ENCODE data around the gene PDE6B. TPM values are rescaled to one million over a fixed set of nuclear protein-coding genes. Genes with fewer than 3 reads are reported as not detected.

Gene PDE6B
- polyA plus RNA-seq, 1 donor from 2014 or later, result 16.6 TPM

DNA sequence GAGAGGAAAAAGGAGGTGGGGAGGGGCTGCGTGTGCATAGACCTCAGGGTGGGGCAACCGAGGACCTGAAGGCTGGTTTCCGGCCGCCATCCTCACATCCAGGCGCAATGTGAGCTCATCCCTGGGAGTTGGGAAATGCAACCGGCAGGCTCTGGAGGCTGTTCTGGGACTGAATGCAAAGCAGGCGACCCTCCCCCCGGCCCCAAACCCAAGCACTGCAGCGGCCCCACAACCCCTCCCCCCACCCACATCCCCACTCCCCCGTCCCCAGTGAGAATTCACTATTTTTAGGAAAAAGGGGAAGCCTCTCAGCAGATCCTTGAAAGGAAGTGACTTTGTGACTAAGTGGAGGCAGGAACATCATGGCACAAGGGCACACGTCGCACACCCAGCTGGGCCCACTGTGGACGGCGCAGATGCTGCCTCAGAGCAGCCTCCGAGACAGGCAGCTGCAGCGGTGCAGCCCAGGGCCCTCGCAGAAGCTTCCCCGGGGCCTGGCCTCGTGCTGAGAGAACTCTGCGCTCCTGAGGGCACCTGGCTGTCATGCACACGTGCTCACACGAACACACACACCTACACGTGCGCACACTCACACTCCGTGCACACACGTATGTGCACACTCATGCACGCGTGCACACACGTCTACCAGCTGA is 1.3 kb upstream of the PDE6B start:
- Mint-ChIP-seq H3K27ac (no peak overlapping the region), H3K9me3 (no peaks in the 10 kb centered on the region), H3K27me3 (peaks cover 6% of the 10 kb centered on the region), H3K4me1 (no peaks in the 10 kb centered on the region), H3K4me3 (no peak overlapping the region), H3K36me3 (peaks cover 2% of the 10 kb centered on the region)

DNA sequence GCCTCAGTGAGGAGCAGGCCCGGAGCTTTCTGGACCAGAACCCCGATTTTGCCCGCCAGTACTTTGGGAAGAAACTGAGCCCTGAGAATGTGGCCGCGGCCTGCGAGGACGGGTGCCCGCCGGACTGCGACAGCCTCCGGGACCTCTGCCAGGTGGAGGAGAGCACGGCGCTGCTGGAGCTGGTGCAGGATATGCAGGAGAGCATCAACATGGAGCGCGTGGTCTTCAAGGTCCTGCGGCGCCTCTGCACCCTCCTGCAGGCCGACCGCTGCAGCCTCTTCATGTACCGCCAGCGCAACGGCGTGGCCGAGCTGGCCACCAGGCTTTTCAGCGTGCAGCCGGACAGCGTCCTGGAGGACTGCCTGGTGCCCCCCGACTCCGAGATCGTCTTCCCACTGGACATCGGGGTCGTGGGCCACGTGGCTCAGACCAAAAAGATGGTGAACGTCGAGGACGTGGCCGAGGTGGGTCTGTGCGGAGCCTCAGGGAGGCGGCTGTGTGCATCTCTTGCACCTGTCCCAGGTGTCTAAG is 323 bp downstream of the PDE6B start:
- Mint-ChIP-seq H3K4me3 (no peak overlapping the region), H3K27ac (no peak overlapping the region), H3K4me1 (no peaks in the 10 kb centered on the region), H3K27me3 (peaks cover 5% of the 10 kb centered on the region), H3K36me3 (peaks cover 2% of the 10 kb centered on the region), H3K9me3 (no peaks in the 10 kb centered on the region)

DNA sequence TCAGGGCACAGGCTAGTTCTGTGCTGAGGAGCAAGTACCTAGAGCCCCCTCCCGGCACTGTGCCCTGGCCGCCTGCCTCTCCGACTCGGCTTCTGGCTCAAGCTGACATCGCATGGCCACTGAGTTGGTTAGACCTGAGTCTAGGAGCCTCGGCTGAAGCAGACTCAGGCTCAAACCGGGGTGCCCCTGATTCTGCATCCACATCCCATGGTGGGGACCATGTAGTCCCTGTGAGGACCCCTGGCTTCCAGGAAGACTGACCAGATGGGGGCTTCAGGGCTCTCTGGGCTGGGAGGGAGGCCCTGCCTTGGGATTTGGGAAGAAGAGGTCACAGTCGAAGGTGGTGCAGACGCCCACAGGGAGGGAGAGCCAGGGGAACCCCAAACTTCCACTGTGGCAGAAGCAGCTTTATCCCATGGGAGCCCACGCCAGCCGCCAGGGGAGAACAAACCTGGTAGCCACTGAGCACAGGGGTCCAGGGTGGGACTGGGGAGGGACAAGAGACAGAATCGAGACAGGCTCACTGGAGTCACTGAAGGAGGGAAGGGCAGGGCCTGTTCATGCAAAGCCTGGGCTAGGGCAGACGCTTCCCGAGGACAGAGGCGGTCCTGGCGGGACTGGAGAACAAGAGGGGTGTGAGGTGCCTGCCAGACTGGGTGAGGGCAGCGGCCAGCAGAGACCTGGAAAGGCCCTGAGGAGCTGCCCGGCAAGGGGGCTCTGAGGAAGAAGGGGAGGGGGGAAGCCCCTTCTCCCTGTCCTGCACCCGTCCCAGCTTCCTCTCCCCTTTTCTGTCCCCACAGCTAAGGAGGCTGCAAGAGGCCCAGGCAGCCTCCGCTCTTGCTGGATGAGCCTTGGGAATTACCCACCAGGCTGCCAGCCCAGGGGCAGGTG is 1.1 kb downstream of the PDE6B start:
- H3K4me3 Mint-ChIP-seq, result no peak overlapping the region
- peaks cover 2% of the 10 kb centered on the region for H3K36me3 Mint-ChIP-seq
- no peaks in the 10 kb centered on the region for H3K4me1 Mint-ChIP-seq
- no peak overlapping the region for H3K27ac Mint-ChIP-seq
- H3K9me3 Mint-ChIP-seq, result peaks cover 0 to 4% (median 0%) of the 10 kb centered on the region in 3 donors
- H3K27me3 Mint-ChIP-seq, result peaks cover 5% of the 10 kb centered on the region

DNA sequence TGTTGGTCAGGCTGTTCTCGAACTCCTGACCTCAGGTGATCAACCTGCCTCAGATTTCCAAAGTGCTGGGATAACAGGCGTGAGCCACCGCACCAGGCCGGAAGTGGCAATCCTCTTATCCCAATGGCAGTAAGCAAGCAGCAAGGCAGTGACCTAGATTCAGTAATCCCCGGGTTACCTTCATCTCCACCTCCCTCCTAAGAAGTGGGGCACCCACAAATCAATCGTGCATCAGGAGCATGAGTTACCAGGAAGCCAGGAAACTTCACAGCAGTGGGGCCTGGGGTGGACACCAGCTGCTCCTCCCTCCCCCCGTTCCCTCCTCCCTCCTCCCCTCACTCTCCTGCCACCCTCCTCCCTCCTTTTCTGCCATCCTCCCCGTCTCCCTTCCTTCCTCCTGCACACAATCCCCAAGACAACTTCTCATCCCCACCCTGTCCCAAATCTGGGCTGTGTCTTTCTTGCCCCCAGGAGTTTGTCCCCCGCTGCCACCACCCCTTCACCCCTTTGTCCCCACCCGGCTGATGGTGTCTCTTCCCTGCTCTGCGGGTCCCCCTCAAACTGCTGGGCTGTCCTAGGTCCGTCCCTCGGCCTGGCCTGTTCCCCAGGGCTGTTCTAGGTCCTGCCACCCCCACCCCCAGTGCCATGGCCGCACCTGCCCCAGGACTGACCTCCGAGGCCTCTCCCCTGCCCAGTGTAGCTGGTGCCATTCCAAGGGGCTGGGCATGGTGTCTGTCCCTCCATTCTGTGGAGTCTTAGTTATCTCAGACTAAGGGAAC is 2.2 kb downstream of the PDE6B start:
- Mint-ChIP-seq H3K4me1 (no peaks in the 10 kb centered on the region), H3K9me3 (peaks cover 0 to 7% (median 5%) of the 10 kb centered on the region in 3 donors), H3K27ac (no peak overlapping the region), H3K4me3 (no peak overlapping the region), H3K36me3 (peaks cover 2% of the 10 kb centered on the region), H3K27me3 (peaks cover 3% of the 10 kb centered on the region)

DNA sequence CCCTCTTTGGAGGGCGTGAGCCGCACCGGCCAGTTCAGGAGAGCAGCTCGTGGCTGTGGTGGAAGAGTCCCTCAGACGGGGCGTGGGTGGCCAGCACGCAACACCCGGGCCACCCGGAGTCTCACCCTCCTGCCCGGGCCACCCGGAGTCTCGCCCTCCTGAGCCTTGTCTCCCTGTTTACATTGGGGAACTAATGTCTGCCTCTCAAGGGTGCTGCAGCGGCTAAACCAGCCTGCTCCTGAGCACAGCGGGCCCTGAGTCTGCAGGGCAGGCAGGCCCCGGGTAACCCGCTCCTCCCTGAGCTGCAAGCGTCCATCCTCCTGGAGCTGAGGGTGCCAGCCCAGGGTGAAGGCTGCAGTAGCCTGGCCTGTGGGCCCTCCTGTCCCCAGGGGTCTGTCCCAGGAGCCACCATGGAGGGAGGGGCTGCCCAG is 3.0 kb downstream of the PDE6B start:
- peaks cover 2% of the 10 kb centered on the region for H3K36me3 Mint-ChIP-seq
- H3K27ac Mint-ChIP-seq, result no peak overlapping the region
- no peak overlapping the region for H3K4me3 Mint-ChIP-seq
- H3K27me3 Mint-ChIP-seq, result peaks cover 3% of the 10 kb centered on the region
- H3K4me1 Mint-ChIP-seq, result no peaks in the 10 kb centered on the region
- peaks cover 0 to 9% (median 5%) of the 10 kb centered on the region in 3 donors for H3K9me3 Mint-ChIP-seq

DNA sequence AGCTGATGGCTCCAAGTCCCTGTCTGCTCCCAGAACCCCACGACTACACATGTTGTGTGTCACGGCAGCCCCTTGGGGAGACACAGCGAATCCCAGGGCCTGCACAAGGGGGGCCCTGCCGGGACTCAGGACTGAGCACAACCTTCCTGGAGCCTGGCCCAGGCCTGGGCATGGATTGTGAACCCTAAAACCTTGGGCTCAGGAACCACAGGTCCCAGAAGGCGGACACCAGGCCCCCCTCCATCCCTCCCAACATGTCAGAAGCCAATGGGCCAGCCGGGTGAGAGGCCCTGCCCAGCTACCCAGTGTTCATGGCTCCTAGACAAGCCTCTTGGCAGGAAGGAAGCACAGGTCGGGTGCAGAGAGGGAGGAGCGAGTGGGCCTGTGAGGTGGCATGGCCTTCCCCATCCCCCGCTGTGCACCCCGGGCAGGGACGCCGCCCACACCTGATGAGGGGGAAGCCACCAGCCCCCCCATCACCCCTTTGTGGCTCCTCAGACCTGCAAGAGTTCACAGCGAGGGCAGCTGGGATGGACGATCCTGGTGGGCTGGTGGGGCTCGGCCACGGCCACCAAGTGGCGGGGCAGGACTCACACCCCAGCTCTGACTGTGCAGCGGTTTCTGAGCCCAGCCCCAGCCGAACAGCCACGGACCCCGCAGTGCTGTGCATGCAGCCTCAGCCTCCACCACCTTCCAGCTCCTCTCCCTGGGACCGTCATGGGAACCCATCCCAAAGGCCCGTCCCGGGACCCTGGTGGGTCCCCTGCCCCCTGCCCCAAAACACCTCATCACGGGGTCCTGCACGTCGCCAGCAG is 3.7 kb downstream of the PDE6B start:
- Mint-ChIP-seq H3K4me1 (no peaks in the 10 kb centered on the region), H3K9me3 (peaks cover 0 to 9% (median 5%) of the 10 kb centered on the region in 3 donors), H3K4me3 (no peak overlapping the region), H3K36me3 (peaks cover 2% of the 10 kb centered on the region), H3K27me3 (peaks cover 6% of the 10 kb centered on the region), H3K27ac (no peak overlapping the region)

DNA sequence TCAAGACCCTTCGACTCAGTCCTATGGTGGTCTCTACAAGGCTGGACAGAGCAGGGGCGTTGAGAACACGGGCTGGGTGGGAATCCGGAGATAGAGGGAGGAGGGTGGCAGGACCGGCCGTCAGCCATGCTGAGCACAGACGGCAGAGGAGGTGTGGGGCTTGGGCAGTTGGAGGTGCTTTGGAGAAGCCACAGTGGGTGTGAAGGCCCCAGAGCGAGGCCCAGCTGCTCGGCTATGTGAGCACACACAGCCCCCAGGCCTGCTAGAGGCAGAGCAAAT is 4.2 kb downstream of the PDE6B start:
- Mint-ChIP-seq H3K4me1 (no peaks in the 10 kb centered on the region), H3K27ac (no peak overlapping the region), H3K36me3 (no peaks in the 10 kb centered on the region), H3K9me3 (peaks cover 0 to 9% (median 5%) of the 10 kb centered on the region in 3 donors), H3K4me3 (no peak overlapping the region), H3K27me3 (peaks cover 6% of the 10 kb centered on the region)

DNA sequence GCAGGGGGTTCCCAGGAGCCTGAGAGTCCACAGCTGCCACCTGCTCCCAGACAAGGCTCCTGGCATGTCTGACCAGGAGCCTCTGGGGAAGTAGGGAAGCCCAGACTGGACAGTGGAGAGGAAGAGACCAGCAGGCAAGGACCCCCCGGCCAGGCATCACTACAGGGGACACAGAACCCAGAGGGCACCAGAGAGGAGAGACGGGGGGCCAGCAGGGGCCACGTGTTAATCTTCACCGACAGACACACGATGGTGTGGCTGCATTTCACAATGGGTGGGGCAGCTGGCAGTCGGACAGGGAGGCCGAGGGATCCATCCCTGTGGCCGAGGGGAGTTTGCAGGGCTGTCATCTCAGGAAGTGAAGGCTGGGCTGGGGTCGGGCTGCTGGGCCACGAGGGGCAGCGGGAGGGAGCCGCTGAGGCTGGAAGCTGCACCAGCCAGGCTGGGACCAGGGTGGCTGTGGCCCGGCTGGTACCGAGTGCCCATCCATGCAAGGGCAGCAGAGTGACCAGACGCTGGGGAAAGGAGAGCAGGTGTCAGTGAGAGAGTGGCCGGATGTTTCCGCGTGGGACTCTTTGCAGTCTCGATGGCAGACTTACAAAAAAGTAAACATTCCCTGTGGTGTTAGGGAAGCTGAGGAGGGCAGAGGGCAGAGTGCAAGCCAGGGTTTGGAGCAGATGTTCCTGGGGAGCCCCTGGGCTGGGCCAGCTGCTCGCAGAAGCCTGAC is 4.7 kb downstream of the PDE6B start:
- H3K9me3 Mint-ChIP-seq, result peaks cover 0 to 9% (median 5%) of the 10 kb centered on the region in 3 donors
- H3K36me3 Mint-ChIP-seq, result no peaks in the 10 kb centered on the region
- H3K4me3 Mint-ChIP-seq, result no peak overlapping the region
- H3K27ac Mint-ChIP-seq, result no peak overlapping the region
- H3K27me3 Mint-ChIP-seq, result peaks cover 6% of the 10 kb centered on the region
- no peaks in the 10 kb centered on the region for H3K4me1 Mint-ChIP-seq

DNA sequence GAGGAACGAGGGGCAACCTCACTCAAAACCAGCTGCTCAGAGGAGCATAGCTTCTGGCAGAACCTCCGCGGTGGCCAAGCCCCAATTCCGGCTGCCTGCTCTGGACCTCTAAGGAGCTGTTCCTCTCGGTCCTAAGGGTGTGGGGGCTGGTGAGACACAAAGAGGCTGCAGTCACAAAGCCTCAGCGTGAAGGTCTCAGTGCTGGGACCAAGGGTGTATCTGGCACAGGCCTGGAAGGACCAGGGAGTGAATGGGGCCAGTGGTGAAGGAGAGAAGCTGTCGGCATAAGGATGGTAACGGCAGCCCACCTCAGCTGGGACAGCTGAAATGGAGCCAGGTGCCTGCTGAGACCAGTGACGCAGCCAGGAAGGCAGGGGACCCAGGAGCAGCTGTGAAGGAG is 5.3 kb downstream of the PDE6B start:
- H3K36me3 Mint-ChIP-seq, result no peaks in the 10 kb centered on the region
- no peak overlapping the region for H3K27ac Mint-ChIP-seq
- H3K4me3 Mint-ChIP-seq, result no peak overlapping the region
- H3K4me1 Mint-ChIP-seq, result no peaks in the 10 kb centered on the region
- H3K9me3 Mint-ChIP-seq, result peaks cover 0 to 9% (median 5%) of the 10 kb centered on the region in 3 donors
- peaks cover 3% of the 10 kb centered on the region for H3K27me3 Mint-ChIP-seq

DNA sequence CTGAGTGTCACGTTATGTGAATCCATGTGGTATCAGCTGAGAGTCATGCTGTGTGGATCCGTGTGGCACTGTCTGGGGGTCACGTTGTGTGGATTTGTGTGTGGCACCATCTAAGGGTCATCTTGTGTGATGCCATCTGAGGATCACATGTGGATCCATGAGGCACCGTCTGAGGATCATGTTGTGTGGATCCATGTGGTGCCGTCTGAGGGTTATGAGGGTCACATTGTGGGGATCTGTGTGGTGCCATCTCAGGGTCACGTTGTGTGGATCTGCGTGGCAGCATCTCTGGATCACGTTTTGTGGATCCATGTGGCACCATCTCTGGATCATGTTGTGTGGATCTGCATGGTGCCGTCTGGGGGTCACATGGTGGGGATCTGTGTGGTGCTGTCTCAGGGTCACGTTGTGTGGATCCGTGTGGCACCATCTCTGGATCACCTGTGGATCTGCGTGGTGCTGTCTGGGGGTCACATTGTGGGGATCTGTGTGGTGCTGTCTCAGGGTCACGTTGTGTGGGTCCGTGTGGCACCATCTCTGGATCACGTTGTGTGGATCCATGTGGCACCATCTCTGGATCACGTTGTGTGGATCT is 6.9 kb downstream of the PDE6B start:
- peaks cover 0 to 9% (median 5%) of the 10 kb centered on the region in 3 donors for H3K9me3 Mint-ChIP-seq
- peaks cover 3% of the 10 kb centered on the region for H3K27me3 Mint-ChIP-seq
- H3K27ac Mint-ChIP-seq, result peak overlapping the region in 1 of 3 donors; percentile 25
- no peaks in the 10 kb centered on the region for H3K36me3 Mint-ChIP-seq
- no peak overlapping the region for H3K4me3 Mint-ChIP-seq
- no peaks in the 10 kb centered on the region for H3K4me1 Mint-ChIP-seq

DNA sequence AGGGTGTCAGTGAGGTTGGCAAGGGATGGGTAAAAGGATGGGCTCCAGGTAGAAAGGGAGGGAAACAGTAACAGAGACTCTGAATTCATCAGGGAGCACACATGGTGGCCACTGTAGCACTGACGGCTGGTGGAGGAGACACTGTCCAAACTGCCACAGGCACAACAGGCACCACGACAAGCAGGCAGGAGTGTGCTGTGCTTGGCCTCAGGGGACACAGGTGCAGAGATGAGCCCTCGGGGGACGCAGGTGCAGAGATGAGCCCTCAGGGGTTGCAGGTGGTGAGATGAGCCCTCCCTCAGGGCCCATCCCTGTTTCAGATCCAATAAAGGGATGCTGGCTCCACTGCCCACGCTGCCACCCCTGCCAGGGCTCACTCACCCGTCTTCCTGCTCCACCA is 7.6 kb downstream of the PDE6B start:
- Mint-ChIP-seq H3K4me3 (no peak overlapping the region), H3K36me3 (no peaks in the 10 kb centered on the region), H3K4me1 (no peaks in the 10 kb centered on the region), H3K27ac (no peak overlapping the region), H3K9me3 (peaks cover 0 to 9% (median 5%) of the 10 kb centered on the region in 3 donors), H3K27me3 (peaks cover 5% of the 10 kb centered on the region)

DNA sequence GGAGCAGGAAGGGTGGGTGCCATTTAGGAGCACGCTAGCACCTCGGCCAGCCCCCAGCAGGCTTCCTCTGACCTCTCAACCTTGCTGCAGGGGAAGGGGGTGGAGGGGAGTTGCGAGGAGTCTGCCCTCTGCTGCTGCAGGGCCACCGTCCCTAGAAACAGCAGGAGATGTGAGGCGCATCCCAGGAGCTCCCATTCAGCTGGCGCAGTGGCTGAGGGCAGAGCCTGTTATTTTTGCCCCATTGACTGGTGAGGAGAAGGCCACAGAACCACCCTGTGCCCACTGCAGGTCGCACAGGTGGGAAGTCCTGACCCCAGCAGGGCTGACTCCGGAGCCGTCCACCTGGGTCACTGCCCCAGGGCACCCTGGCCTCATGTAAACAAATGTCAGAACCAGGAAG is 8.0 kb downstream of the PDE6B start:
- peaks cover 5% of the 10 kb centered on the region for H3K27me3 Mint-ChIP-seq
- H3K4me3 Mint-ChIP-seq, result no peak overlapping the region
- H3K27ac Mint-ChIP-seq, result no peak overlapping the region
- no peaks in the 10 kb centered on the region for H3K36me3 Mint-ChIP-seq
- no peaks in the 10 kb centered on the region for H3K4me1 Mint-ChIP-seq
- H3K9me3 Mint-ChIP-seq, result peaks cover 0 to 9% (median 5%) of the 10 kb centered on the region in 3 donors

DNA sequence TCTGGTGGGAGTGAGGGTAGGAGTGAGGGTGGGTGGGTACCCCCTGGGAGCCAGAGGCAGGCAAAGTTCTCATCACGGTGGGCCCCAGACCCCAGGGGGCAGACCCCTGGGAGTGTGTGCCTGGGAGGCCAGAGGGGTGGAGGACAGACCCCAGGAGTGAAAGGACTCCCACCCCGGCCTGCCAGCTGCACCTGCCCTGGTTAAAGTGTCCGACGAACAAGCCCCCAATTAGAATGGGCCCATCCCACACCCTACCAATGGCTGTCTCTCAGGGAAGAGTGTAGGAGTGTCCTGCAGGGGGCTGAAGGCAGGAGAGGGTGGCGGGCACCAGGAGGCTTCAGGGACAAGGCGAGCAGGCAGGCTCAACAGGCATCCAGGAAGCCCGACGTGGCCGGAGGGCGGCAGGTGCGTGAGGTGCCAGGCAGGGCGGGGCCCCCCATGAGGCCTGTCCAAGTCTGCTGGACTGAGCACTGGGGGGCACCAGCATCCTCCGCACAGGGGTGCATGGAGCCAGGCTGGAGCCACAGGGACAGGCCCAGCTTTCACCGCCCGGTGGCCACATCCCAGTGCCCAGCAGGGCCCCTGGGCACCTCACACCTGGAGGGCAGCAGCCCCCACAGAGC is 8.7 kb downstream of the PDE6B start:
- H3K4me1 Mint-ChIP-seq, result no peaks in the 10 kb centered on the region

More for the DNA sequence above, 8.7 kb downstream of the PDE6B start:
- Mint-ChIP-seq H3K27me3 (peaks cover 5% of the 10 kb centered on the region), H3K36me3 (no peaks in the 10 kb centered on the region), H3K27ac (no peak overlapping the region), H3K4me3 (no peak overlapping the region), H3K9me3 (peaks cover 0 to 9% (median 5%) of the 10 kb centered on the region in 3 donors)
